ENCODE data around the gene ARID3A. TPM values are rescaled to one million over a fixed set of nuclear protein-coding genes. Genes with fewer than 3 reads are reported as not detected.

Gene ARID3A
- total RNA-seq, 1 experiment from 2014 or later, result 5.6 TPM

DNA sequence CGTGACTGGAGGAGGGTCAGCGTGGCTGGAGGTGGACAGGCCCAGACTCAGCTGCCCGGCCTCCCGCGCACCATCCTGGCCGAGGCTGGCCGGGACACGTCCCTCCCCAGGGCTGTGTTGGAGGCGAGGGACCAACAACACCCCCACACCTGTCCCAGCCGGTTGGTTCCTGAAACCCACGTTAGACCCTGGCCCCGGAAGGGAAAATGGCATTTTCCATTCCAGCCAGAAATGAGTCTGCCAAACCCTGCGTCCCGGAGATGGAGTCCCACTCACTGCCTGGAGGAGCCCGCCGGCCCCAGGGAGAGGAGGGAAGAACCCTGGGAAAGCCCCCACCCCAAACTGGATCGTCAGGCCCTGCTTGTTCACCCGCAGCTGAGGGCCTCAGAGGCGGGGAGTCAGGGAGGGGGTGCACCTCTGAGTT is 53.5 kb downstream of the ARID3A start:
- CTCF ChIA-PET, result no interaction called here
- intact Hi-C loops (cut with micrococcal nuclease), result no loop called here
- no peak overlapping the region for H3K4me2 ChIP-seq (ENCODE audit: low read length)

DNA sequence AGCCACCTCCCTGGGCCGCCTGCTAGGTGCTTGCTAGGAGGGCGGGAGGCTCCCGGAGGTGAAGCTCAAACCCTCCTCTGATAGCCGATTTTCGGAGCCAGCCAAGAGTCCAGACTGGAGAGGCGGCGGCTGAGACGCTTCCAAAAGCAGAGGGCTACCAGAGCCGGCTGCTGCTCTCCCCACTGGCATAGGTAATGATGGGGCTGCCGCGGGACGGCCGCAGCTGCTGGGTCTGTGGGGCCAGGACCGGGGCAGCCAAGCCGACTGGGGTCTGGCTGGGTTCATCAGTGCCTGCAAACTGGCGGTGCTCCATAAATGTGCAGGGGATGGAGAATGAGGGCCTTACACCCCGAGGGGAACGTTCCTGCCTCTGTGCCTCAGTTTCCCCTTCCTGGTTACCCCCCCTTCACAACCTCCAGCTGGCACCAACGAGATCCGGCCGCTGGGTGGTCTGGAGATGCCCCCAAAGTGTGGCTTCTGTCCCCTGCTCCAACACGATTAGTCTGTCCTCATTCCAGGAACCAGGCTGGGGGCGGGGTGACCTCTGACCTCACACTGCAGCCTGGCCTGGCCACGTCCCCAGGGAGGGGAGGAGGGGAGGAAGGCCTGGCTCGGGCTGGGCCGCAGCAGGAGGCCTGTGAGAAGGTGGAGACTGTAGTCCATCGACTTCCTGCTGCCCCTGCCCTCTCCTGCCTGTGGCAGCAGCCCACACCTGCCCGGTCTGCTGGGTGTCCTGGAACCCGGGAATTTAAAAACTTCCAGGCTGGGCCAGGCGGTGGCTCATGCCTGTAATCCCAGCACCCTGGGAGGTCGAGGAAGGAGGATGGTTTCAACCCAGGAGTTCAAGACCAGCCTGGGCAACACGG is 54.5 kb downstream of the ARID3A start:
- ATAC-seq (no peak), DNase-seq (no peak)
- POLR2A ChIA-PET (ENCODE audit: unreplicated experiment), result no interaction called here
- Histone ChIP-seq H4K20me1 (ENCODE audit: low read length) (no peaks in the 10 kb centered on the region), H3K4me1 (ENCODE audit: insufficient read depth, low read length) (peaks cover 8% of the 10 kb centered on the region), H3K27me3 (ENCODE audit: low read length) (no peaks in the 10 kb centered on the region), H3K9me3 (ENCODE audit: low read length) (no peaks in the 10 kb centered on the region), H3K27ac (ENCODE audit: low read length) (no peak overlapping the region), H3K4me3 (ENCODE audit: low read length) (no peak overlapping the region), H3K9ac (ENCODE audit: low read length) (no peak overlapping the region), H3K4me2 (ENCODE audit: low read length) (no peak overlapping the region), H3K9me2 (replicated peaks; ENCODE audit: low read length) (no peaks in the 10 kb centered on the region), H3F3A (ENCODE audit: low read length, unreplicated experiment) (no peaks in the 10 kb centered on the region), H2AFZ (ENCODE audit: low read length) (no peak overlapping the region), H3K79me2 (ENCODE audit: low read length) (peaks cover 12% of the 10 kb centered on the region), H3K36me3 (ENCODE audit: low read depth, low read length) (no peaks in the 10 kb centered on the region)
- CTCF ChIA-PET, result no interaction called here
- intact Hi-C loops (cut with micrococcal nuclease), result no loop called here
- TF ChIP-seq EZH2 (IDR thresholded peaks at IDR 0.05; ENCODE audit: low read length, unreplicated experiment), result no peak
- TF ChIP-seq, protein P1, sequence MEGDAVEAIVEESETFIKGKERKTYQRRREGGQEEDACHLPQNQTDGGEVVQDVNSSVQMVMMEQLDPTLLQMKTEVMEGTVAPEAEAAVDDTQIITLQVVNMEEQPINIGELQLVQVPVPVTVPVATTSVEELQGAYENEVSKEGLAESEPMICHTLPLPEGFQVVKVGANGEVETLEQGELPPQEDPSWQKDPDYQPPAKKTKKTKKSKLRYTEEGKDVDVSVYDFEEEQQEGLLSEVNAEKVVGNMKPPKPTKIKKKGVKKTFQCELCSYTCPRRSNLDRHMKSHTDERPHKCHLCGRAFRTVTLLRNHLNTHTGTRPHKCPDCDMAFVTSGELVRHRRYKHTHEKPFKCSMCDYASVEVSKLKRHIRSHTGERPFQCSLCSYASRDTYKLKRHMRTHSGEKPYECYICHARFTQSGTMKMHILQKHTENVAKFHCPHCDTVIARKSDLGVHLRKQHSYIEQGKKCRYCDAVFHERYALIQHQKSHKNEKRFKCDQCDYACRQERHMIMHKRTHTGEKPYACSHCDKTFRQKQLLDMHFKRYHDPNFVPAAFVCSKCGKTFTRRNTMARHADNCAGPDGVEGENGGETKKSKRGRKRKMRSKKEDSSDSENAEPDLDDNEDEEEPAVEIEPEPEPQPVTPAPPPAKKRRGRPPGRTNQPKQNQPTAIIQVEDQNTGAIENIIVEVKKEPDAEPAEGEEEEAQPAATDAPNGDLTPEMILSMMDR (conservative IDR thresholded peaks at IDR 0.05; ENCODE audit: low read depth, low read length), result no peak
- TF ChIP-seq EZH2phosphoT487 (IDR thresholded peaks at IDR 0.05; ENCODE audit: borderline replicate concordance, low read length), result no peak
- no TSS peak for BruUV-seq (replicated peaks)

More for the DNA sequence above, 53.5 kb downstream of the ARID3A start:
- no peak for TF ChIP-seq EZH2 (IDR thresholded peaks at IDR 0.05; ENCODE audit: low read length, unreplicated experiment)
- TF ChIP-seq, protein P1 (conservative IDR thresholded peaks at IDR 0.05; ENCODE audit: low read depth, low read length), result no peak
- no peak for TF ChIP-seq EZH2phosphoT487 (IDR thresholded peaks at IDR 0.05; ENCODE audit: borderline replicate concordance, low read length)
- Histone ChIP-seq H3K9me3 (ENCODE audit: low read length) (no peaks in the 10 kb centered on the region), H3K36me3 (ENCODE audit: low read depth, low read length) (no peaks in the 10 kb centered on the region), H4K20me1 (ENCODE audit: low read length) (no peaks in the 10 kb centered on the region), H3K9me2 (replicated peaks; ENCODE audit: low read length) (no peaks in the 10 kb centered on the region), H3K4me1 (ENCODE audit: insufficient read depth, low read length) (peaks cover 8% of the 10 kb centered on the region), H3F3A (ENCODE audit: low read length, unreplicated experiment) (no peaks in the 10 kb centered on the region), H3K79me2 (ENCODE audit: low read length) (peaks cover 2% of the 10 kb centered on the region), H3K9ac (ENCODE audit: low read length) (no peak overlapping the region), H2AFZ (ENCODE audit: low read length) (no peak overlapping the region), H3K27me3 (ENCODE audit: low read length) (no peaks in the 10 kb centered on the region), H3K4me3 (ENCODE audit: low read length) (no peak overlapping the region), H3K27ac (ENCODE audit: low read length) (no peak overlapping the region)
- no peak for ATAC-seq
- POLR2A ChIA-PET (ENCODE audit: unreplicated experiment), result no interaction called here
- DNase-seq, result no peak
- BruUV-seq (replicated peaks), result no TSS peak
